Gastroesophageal sphincter (tissue), 3 donors: ENCODE results near the gene TAGLN2.

Experiments
- CTCF ChIP-seq, 4 experiments: fragments of 200-600 bp in 2 of 4; fragments of 450-650 bp in 2 of 4; sonication (generic) in 1 of 4; IDR thresholded peaks; one replicate each; pipeline ENCODE4 v1.5.1; 2017 to 2019; ENCODE audit warnings: antibody characterized with exemption in 4 of 4, mild to moderate bottlenecking in 2 of 4, moderate library complexity in 2 of 4
- POLR2A ChIP-seq, 2 donors: fragments of 450-650 bp; IDR thresholded peaks; one replicate each; pipeline ENCODE4 v1.6.1; 2017; ENCODE audit warnings: antibody characterized with exemption in 2 of 2, mild to moderate bottlenecking in 2 of 2, moderate library complexity in 1 of 2

GRCh38 chr1:159879977-159880376 is 45.3 kb downstream of the TAGLN2 start:
- TF ChIP-seq CTCF (IDR thresholded peaks at IDR 0.05) (no peak), POLR2A (IDR thresholded peaks at IDR 0.05) (no peak)
